ENCODE measurements around the gene PTPRG.

DNA sequence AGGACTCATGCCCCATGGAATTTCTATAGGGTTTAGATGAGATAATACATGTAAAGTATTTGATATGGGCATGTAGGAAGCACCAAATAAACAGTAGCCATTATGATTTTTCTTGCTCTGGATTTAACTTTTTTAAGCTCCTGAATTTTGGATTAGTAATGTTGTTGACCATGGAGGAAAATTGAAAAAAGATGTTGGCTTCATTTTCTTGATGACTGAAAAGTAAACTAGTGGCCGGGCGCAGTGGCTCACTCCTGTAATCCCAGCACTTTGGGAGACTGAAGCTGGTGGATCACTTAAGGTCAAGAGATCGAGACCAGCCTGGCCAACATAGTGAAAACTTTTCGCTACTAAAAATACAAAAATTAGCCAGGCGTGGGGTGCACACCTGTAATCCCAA is 120.3 kb downstream of the PTPRG start:
- TF ChIP-seq, protein P1, sequence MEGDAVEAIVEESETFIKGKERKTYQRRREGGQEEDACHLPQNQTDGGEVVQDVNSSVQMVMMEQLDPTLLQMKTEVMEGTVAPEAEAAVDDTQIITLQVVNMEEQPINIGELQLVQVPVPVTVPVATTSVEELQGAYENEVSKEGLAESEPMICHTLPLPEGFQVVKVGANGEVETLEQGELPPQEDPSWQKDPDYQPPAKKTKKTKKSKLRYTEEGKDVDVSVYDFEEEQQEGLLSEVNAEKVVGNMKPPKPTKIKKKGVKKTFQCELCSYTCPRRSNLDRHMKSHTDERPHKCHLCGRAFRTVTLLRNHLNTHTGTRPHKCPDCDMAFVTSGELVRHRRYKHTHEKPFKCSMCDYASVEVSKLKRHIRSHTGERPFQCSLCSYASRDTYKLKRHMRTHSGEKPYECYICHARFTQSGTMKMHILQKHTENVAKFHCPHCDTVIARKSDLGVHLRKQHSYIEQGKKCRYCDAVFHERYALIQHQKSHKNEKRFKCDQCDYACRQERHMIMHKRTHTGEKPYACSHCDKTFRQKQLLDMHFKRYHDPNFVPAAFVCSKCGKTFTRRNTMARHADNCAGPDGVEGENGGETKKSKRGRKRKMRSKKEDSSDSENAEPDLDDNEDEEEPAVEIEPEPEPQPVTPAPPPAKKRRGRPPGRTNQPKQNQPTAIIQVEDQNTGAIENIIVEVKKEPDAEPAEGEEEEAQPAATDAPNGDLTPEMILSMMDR (IDR thresholded peaks at IDR 0.05 in 2 of 3, conservative IDR thresholded peaks at IDR 0.05 in 1 of 3; ENCODE audit: borderline replicate concordance in 1 of 3, insufficient read depth in 1 of 3, low read depth in 2 of 3, low read length in 2 of 3): no peak
- TF ChIP-seq ZNF274 (IDR thresholded peaks at IDR 0.05; ENCODE audit: low read depth, low read length): no peak
- TF ChIP-seq POLR2A (IDR thresholded peaks at IDR 0.05; ENCODE audit: borderline replicate concordance, extremely low read depth, insufficient read depth, insufficient read length): no peak
- no peak for TF ChIP-seq EGR1 (IDR thresholded peaks at IDR 0.05; ENCODE audit: low read depth)
- TF ChIP-seq, protein P2, sequence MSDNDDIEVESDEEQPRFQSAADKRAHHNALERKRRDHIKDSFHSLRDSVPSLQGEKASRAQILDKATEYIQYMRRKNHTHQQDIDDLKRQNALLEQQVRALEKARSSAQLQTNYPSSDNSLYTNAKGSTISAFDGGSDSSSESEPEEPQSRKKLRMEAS (IDR thresholded peaks at IDR 0.05): no peak
- TF ChIP-seq FOSL1 (IDR thresholded peaks at IDR 0.05; ENCODE audit: low read depth): no peak
- no peak for TF ChIP-seq SIN3A (IDR thresholded peaks at IDR 0.05; ENCODE audit: low read depth)
- TF ChIP-seq POLR2AphosphoS5 (IDR thresholded peaks at IDR 0.05; ENCODE audit: low read depth, low read length): no peak
- no peak for TF ChIP-seq EZH2 (IDR thresholded peaks at IDR 0.05)
- TF ChIP-seq RAD21 (IDR thresholded peaks at IDR 0.05; ENCODE audit: low read depth): no peak
- TF ChIP-seq EZH2phosphoT487 (IDR thresholded peaks at IDR 0.05; ENCODE audit: borderline replicate concordance): no peak
- TF ChIP-seq CEBPB (IDR thresholded peaks at IDR 0.05; ENCODE audit: low read depth): no peak
